Thyroid gland (tissue), 4 donors: ENCODE measurements around the gene CSRP2.

Experiments used
- CTCF ChIP-seq, 6 experiments: fragments of 200-600 bp in 3 of 6; fragments of 450-650 bp in 3 of 6; sonication (generic) in 3 of 6; IDR thresholded peaks; one replicate each; pipeline ENCODE4 v1.5.1; 2016 to 2019; ENCODE audit warnings: antibody characterized with exemption in 6 of 6, mild to moderate bottlenecking in 2 of 6, inconsistent platforms in 1 of 6, moderate library complexity in 1 of 6
- POLR2A ChIP-seq, 2 donors: fragments of 450-650 bp; IDR thresholded peaks; one replicate each; pipeline ENCODE4 v1.6.1; 2017; ENCODE audit warnings: antibody characterized with exemption in 2 of 2, mild to moderate bottlenecking in 2 of 2, moderate library complexity in 1 of 2

GRCh38 chr12:76880519-76881023, 1.8 kb upstream of the CSRP2 start:
- TF ChIP-seq CTCF (IDR thresholded peaks at IDR 0.05), result no peak
- TF ChIP-seq POLR2A (IDR thresholded peaks at IDR 0.05), result no peak
